KOPT-K1 (cell line): ENCODE results near the gene TMED9.
"Not testable (repeated sequence)": the region's sequence is repeated elsewhere in the genome, so short reads cannot be mapped to it uniquely, and the experiment has no call there.

Source experiments
- H3K27ac ChIP-seq: fragments of 200-600 bp; sonication (generic); 2 replicates; pipeline ENCODE4 v1.5.1; 2016; ENCODE audit warnings: antibody characterized with exemption, mild to moderate bottlenecking, low read depth, low read length; ENCODE audit not compliant: poor library complexity, severe bottlenecking
- H3K36me3 ChIP-seq: fragments of 200-600 bp; sonication (generic); 2 replicates; pipeline ENCODE4 v1.5.1; 2017; ENCODE audit warnings: antibody characterized with exemption, mild to moderate bottlenecking, low read length, moderate library complexity; ENCODE audit not compliant: insufficient read depth
- H3K9me3 ChIP-seq: fragments of 200-600 bp; sonication (generic); 2 replicates; pipeline ENCODE4 v1.5.1; 2017; ENCODE audit warnings: antibody characterized with exemption, low read length, mild to moderate bottlenecking; ENCODE audit not compliant: insufficient read depth, poor library complexity, severe bottlenecking

TMED9 gene

DNA sequence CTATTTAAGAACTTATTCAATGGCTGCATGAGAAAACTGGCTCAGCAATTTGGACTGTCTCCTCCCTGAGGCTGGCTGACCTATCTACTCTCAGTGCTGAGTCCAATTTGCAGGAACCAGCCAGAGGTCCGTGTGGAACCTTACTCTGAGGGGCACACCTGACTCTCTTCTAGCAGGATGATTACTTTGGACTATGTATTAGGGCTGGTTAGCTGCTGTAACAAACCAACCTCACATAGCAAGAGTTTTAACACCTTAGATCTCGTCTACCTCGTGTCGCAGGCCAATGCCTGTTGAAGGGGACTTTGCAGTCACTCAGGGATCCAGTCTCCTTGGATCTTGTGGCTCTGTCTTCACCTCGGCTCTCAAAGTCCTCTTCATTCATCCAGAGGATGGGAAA, 34.2 kb upstream of the TMED9 start:
- Histone ChIP-seq H3K36me3 (0 out of 2 replicates have a peak, but pooled peaks cover 3% of the 10 kb centered on the region), H3K27ac (no peak overlapping the region), H3K9me3 (peaks cover 3% of the 10 kb centered on the region)

DNA sequence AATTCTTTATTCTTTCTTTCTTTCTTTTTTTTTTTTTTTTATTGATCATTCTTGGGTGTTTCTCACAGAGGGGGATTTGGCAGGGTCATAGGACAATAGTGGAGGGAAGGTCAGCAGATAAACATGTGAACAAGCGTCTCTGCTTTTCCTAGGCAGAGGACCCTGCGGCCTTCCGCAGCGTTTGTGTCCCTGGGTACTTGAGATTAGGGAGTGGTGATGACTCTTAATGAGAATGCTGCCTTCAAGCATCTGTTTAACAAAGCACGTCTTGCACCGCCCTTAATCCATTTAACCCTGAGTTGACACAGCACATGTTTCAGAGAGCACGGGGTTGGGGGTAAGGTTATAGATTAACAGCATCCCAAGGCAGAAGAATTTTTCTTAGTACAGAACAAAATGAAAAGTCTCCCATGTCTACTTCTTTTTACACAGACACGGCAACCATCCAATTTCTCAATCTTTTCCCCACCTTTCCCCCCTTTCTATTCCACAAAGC, 32.5 kb upstream of the TMED9 start:
- H3K27ac ChIP-seq, H3K9me3 ChIP-seq, H3K36me3 ChIP-seq: not testable (repeated sequence)

DNA sequence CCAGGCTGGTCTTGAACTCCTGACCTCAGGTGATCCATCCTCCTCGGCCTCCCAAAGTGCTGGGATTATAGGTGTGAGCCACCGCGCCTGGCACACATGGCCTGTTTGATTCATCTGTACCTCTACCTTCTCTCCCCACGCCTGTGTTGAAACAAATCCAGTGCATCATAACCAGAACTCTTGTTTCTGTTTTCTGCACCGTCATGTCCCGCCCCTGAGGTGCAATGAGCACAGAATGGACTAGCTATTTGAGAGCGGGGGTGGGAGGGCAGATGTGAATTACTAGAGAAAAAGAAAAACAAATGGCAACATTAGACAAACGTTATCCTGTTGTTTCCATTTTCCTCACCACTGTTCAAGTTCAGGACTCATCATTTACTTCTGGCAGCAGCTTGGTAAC, 27.0 kb upstream of the TMED9 start:
- Histone ChIP-seq H3K27ac (no peak overlapping the region), H3K36me3 (no peaks in the 10 kb centered on the region), H3K9me3 (peaks cover 3% of the 10 kb centered on the region)

DNA sequence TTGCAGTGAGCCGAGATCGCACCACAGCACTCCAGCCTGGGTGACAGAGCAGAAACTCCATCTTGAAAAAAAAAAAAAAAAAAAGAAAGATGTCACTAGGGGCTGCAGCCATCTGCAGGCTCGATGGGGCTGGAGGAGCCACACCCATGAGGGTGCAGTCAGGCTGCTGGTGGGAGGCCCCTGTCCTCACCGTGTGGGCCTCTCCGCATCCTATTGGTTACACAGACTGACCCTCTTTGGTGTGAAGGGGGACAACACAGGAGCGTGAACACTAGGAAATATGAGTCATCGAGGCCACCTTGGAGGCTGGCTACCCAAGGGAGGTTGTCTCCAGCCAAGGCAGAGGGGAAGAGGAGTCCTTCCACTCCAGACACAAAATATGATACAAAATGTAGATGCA, 23.7 kb upstream of the TMED9 start:
- Histone ChIP-seq H3K36me3 (no peaks in the 10 kb centered on the region), H3K9me3 (no peaks in the 10 kb centered on the region), H3K27ac (no peak overlapping the region)

DNA sequence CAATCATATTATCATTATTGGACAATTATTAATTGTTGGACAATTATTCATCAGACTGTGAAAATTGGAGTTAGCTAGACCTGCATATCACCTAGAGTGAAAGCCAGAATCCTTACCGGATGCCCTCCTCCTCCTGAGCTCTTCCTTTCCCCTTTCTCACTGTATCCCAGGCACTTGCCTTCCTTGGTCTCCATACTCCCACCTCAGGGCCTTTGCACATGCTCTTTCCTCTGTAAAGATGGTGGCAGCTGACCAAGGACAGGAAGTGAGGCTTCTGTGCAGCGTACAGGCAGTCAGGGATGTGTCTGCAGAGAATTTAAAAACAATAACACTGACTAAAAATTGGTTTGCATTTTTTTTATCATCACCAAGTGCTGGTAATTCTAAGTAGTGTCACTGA, 22.1 kb upstream of the TMED9 start:
- no peaks in the 10 kb centered on the region for H3K36me3 ChIP-seq
- H3K27ac ChIP-seq: no peak overlapping the region
- H3K9me3 ChIP-seq: no peaks in the 10 kb centered on the region

DNA sequence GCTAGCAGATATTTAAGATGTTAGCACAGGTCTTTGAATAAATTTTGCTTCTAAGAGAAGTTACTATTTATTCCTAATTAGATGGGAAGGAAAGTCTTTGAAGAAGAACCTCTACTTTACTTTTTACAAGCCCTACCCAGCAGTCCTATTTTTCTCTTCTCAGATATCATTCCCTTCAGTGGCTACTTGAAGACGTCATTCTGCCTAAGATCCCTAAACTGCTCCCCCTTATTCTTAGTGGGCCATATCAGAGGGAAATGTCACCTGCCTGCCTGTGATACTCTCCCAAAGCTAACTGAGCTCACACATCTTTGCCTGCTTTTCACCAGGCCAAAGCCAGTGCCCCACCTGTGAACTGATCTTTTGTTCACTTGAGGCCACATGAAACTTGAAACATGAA, 16.5 kb upstream of the TMED9 start:
- H3K9me3 ChIP-seq: no peaks in the 10 kb centered on the region
- H3K27ac ChIP-seq: no peak overlapping the region
- no peaks in the 10 kb centered on the region for H3K36me3 ChIP-seq

DNA sequence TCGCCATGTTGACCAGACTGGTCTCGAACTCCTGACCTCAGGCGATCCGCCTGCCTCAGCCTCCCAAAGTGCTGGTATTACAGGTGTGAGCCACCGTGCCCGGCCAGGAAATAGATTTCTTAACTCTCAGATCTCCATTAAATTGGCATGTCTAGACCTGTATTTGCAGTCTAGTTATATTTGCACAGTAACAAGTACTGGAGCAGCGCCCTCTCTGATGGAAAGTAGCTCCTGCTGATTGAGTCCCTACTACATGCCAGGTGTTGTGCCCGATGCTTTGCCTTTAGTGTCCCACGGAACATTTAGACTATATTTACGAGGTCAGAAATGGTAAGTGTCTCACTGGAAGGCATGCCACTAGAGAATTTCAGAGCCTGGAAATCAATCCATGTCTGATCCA, 15.8 kb upstream of the TMED9 start:
- Histone ChIP-seq H3K27ac (no peak overlapping the region), H3K36me3 (no peaks in the 10 kb centered on the region), H3K9me3 (no peaks in the 10 kb centered on the region)

DNA sequence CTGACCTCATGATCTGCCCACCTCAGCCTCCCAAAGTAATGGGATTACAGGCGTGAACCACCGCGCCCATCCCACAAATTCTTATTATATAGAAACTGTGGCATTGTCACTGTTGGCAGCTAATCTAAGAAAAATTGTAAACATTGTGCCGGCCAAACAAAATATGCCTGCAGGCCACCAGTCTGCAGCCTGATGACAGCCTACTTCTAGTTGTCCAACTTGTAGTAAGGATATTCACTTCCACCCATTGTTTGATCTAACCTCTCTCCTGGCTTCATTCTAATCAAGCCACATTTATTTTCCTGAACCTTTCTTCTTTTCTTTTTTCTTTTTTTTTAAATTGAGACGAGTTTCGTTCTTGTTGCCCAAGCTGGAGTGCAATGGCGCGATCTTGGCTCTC, 13.7 kb upstream of the TMED9 start:
- H3K36me3 ChIP-seq: no peaks in the 10 kb centered on the region
- H3K9me3 ChIP-seq: no peaks in the 10 kb centered on the region
- H3K27ac ChIP-seq: no peak overlapping the region

DNA sequence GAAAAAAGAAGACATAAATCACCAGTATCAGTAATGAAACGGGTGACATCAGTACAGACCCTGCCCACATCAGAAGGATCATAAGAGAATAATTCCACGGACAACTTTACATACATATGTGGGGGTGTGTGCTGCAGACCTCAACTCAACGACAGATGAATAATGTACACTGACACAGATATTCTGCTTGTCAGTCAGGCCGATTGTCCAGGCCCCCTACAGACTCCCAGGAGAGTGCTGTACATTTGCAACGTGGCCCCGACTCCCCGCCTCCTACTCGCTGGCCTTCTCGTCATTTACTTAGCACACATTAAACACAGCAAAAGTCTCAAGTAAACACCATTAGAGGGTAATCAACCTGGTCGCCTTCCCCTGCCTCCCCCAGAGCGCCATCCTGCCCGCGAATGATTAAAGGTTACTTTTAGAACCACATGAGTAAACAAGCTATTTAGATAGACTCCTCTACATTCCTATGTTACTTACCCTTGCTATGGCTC, 3.5 kb upstream of the TMED9 start:
- peaks cover 3% of the 10 kb centered on the region for H3K36me3 ChIP-seq
- peaks cover 5% of the 10 kb centered on the region for H3K9me3 ChIP-seq
- H3K27ac ChIP-seq: no peak overlapping the region

DNA sequence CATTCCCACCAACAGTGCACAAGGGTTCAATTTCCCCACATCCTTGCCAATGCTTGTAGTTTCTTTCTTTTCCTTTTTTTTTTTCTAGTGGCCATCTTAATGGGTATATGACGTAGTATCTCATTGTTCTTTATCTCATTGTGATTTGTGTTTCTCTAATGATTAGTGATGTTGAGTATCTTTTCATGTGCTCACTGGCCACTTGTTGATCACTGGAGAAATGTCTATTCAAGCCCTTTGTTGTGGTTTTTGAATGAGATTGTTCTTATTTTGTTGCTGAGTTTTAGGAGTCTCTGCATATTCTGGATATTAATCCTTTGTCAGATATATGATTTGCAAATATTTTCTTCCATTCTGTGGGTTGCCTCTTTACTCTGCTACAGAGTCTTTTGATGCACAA, 1.6 kb upstream of the TMED9 start:
- Histone ChIP-seq H3K36me3 (peaks cover 22% of the 10 kb centered on the region), H3K9me3 (peaks cover 5% of the 10 kb centered on the region), H3K27ac (no peak overlapping the region)

DNA sequence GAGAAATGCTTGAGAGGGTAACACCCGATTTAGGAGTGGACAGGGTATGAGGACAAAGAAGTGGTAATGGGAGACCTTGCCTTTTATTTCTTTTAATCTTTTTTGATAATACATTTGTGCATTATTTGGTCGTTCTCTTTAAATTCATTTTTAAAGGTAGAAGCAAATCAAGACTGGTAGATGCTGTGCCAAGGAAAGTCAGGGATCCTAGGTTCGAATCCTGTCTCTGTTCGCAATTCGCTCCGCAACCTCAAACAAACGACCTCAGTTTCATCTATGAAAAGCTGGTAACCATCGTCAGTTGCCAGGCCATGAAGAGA, 353 bp upstream of the TMED9 start:
- no peak overlapping the region for H3K27ac ChIP-seq
- H3K9me3 ChIP-seq: peaks cover 5% of the 10 kb centered on the region
- H3K36me3 ChIP-seq: peaks cover 35% of the 10 kb centered on the region

DNA sequence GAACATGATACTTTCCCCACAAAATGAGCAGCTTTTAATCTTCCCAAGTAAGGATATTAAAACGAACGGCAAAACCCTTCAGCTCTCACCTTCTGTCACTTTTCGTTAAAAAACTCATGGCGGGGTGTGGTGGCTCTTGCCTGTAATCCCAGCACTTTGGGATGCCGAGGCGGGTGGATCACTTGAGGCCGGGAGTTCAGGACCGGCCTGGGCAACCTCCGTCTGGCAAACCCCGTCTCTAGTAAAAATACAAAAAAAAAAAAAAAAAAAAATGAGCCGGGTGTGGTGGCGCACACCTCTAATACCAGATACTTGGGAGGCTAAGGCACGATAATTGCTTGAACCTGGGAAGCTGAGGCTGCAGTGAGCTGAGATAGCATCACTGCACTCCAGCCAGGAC, 902 bp downstream of the TMED9 start:
- Histone ChIP-seq H3K9me3 (peaks cover 5% of the 10 kb centered on the region), H3K27ac (peak overlapping the region; percentile 78), H3K36me3 (peaks cover 36% of the 10 kb centered on the region)

DNA sequence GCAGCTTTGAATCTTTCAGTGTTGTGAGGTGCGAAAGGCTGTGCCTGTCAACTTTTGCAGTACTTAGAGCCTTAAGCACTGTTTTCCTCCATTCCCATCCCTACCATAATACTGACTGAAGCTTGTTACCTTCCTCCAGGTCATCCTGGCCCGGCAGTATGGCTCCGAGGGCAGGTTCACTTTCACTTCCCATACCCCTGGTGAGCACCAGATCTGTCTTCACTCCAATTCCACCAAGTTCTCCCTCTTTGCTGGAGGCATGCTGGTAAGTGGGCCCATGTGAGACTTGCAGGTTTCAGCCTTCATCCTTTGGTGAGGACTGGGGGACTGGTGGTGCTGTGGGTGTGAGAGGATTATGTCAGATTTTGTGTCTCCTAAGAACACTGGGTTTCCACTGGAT, 1.5 kb downstream of the TMED9 start:
- peaks cover 36% of the 10 kb centered on the region for H3K36me3 ChIP-seq
- H3K9me3 ChIP-seq: peaks cover 2% of the 10 kb centered on the region
- H3K27ac ChIP-seq: no peak overlapping the region

DNA sequence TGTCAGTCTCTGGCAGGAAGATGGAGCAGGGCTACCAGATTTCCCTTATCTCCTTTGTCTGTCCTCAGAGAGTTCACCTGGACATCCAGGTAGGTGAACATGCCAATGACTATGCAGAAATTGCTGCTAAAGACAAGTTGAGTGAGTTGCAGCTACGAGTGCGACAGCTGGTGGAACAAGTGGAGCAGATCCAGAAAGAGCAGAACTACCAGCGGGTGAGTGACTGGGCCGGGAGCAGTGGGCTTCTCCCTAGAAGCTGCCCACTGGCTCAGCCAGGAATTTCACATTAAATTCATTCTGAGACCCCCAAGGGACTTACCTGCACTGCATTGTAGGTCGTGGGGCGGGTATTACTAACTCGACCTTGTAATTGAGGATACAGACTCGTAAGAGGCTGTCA, 2.1 kb downstream of the TMED9 start:
- Histone ChIP-seq H3K9me3 (no peaks in the 10 kb centered on the region), H3K27ac (no peak overlapping the region), H3K36me3 (peaks cover 36% of the 10 kb centered on the region)

DNA sequence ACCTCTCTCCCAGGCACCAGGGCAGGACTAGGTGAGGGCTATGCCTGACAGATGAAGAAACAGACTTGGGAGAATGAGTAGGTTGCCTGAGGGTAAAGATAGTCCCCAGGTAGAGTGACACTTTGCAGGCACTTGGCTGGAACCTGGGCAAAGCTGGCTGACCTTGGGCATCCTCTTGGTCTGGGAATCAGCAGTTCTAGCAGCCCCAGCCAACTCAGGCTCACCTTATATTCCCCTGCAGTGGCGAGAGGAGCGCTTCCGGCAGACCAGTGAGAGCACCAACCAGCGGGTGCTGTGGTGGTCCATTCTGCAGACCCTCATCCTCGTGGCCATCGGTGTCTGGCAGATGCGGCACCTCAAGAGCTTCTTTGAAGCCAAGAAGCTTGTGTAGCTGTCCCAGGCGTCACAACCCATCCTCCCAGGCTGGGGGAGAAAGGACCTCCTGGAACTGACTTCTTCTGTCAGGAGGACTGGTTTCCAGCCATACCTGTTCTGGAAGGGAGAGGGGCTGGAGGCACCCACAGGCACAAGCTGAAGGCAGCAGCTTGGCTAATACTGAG, 3.1 kb downstream of the TMED9 start:
- Histone ChIP-seq H3K27ac (no peak overlapping the region), H3K36me3 (peaks cover 36% of the 10 kb centered on the region), H3K9me3 (no peaks in the 10 kb centered on the region)

DNA sequence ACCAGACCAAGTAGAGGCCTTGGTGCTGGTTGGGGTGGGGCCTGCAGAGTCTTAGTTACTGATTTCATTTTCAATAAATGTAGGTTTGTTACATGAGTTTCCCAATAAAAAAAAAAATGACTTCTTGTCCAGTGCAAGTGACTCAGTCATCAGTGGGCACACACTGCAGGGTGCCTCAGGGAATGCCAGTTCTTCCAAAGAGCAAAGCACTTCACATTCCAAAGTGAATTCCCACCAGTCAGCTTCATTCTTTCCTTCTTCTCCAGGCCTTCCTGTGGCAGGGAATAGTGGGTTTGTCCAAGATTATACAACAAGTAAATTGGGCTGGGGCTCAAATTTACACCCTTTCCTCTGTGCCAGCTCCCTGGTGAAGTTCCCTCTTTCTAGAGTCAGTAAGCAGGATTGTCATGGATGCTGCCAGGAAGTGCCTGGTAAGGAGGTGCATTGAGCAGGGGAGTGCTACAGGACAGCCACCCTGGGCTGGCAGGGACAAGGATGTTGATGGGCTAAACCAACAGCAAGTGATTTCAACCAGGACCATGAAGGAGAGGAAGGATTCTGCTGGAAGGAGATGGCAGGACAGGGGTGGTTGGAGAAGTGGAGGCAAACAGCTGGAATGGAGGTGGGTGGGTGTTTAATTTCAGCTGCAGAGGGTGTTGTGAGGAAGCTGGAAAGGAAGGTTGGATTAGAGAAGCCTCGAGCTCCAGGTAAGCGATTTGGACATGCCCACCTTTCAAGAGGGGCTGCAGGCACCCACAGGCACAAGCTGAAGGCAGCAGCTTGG, 4.2 kb downstream of the TMED9 start:
- Histone ChIP-seq H3K9me3 (no peaks in the 10 kb centered on the region), H3K36me3 (peaks cover 36% of the 10 kb centered on the region), H3K27ac (no peak overlapping the region)
